NCI-H187 (cell line): ENCODE results near the gene ETAA1.
A peak's percentile ranks its signal among the peaks of the same experiment; 100 is the strongest.

ENCODE experiments used
- DNase-seq, 2 experiments: peaks; one replicate each; lab custom pipeline; 2025; lab: John Stamatoyannopoulos, UW

The ETAA1 gene

DNA sequence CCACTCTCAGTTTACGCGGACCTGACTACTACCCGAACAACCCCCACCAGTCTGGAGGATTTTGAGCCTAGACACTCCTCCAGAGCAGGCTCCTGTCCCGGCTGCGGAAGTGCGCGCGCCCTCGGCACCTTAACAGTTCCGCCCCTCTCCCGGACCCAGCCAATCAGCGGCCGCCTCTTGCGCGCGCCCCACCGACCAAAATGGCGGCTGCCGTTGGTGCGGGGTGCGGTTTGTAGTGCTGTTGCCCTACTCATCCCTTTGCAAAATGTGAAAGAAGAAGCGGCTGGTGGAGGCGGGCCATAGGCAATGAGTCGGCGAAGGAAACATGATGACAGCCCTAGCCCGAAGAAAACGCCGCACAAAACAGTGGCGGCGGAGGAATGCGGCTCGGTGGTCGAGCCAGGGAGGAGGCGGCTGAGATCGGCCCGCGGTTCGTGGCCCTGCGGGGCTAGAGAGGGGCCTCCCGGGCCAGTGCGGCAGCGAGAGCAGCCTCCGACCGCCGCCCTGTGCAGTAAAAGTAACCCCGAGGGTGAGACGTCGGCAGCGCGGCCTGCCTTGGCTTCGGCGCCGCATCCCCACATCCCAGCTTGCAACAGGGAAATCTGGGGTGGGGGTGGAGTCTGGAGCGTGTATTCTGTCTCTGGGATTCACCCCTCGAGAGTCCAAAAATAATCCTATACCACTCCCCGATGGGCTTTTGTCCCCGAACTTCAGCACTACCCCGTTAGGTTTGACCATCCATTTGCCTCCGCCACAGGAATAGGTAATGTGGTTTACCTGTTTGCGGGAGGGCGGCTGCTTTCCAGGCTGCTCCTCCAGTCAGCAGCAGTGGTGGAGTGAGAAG, at the start of gene ETAA1:
Gene ETAA1, plus strand, starts transcription at position 191 of the 844 bp plus-strand sequence. Its CDS starts 116 bp downstream, at position 307.
- peak; percentile 91 to 94 for DNase-seq

DNA sequence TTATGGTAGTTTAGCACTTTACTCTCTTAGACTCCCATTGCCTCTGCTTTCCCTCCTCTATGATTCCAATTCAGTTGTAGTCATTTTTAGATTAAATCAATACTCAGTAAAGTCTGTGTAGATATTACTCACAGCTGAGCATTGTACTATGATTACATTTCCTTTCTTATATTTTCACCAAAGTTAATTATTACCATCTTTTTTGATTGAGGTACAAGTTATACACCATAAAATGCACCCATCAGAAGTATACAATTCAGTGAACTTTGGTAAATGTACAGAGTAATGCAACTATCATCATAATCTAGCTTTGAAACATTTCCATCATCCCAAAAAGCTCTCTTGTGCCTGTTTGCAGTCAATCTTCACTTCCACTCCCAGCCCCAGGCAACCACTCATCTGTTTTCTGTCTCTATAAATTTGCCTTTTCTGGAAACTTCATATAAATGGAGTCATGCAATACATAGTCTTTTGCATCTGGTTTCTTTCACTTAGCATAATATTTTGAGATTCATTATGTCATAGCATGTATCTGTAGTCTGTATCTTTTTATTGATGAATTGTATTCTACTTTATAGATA, 30.2 kb upstream of the ETAA1 start:
- no peak for DNase-seq

DNA sequence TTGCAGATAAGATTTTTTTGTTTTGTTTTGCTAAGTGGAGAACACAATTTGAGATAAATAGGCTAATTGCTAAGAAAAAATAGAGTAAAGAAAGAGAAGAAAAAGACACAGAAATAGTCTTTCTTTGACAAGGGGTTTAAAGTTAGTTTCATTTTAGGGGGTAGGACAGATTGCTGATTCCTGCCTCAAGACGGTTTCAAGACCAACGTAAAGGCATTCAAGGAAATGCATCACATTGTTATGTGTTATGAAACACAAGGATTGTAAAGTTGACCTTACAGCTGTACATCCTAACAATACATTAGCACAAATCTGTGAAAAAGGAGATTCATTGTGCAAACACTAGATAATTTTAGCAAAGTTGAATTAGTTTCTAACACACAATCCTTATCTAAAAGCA, 22.7 kb upstream of the ETAA1 start:
- no peak for DNase-seq

DNA sequence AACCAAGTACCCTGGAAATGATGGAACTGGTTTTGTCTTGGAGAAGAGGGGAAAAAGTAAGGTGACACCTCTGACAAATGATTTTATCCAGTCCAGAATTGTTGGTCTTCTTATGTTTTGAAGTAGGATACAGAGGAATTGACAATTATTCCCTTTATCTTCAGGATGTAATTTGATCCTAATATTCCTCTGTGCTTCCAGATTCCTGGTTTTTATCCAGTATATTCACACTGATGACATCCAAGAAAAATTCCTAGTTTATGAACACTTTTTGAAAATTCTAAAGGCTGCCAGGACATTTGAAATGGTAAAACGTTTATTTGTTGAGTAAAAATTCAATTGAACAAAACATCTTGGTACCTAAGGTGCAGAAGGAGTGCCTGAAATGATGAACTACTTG, 22.2 kb upstream of the ETAA1 start:
- DNase-seq = no peak

DNA sequence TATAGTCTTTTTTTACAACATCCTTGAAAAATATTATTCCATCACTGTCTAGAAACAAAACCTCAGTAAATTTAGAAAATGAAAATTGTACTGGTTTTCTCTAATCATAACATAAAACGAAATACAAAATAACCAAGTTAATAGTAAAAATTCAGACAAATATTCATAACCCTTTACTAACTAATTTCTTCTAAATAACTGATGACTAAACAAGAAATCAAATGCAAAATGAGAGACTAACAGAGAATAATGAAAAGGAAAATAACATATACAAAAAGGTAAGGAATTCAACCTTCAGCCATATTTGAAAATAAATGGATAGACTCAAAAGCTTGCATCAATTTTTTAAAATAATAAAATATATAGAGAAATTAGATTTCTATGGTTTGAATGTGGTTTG, 18.6 kb upstream of the ETAA1 start:
- DNase-seq = no peak

DNA sequence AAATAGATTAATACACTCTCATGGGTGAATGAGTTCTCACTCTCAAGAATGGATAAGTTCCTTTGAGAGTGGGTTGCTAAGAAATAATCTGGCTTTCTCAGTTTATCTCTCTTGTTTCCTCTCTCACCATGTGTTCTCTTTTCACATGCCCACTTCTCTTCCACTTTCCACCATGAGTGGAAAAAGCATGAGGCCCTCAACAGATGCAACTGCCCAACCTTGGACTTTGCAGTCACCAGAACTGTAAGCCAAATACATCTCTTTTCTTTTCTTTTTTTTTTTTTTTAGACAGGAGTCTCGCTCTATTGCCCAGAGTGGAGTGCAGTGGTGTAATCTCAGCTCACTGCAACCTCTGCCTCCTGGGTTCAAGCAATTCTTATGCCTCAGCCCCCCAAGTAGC, 18.1 kb upstream of the ETAA1 start:
- no peak for DNase-seq

DNA sequence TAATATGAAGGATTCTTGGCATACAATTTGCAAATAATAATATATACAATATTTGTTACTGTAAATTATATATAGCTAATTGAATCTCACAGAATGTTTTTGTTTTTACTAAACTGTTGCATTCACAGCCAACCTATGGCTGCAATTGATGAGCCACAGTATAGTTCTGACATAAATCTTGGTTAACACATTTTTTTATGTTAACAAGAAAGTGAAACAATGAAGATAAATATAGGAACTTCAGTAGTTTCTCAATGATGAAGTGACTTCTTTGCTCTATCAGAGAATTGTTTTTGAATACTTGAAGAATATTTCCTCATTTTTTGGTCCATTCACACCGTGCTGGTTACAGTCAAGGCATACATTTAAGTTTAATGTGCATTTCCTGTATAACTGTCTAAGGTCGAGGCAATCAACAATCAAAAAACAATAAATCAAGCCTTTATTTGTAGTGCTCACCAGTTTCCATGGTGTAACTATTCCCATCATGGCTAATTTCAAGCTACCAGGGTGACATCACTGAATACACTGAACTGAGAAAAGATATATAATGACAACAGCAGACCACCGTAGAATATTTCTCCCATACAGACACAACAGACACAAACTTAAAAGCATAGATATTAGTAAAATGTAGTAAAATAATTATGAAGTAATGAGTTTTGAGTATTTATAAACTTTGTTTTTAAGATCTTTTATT, 12.9 kb upstream of the ETAA1 start:
- DNase-seq = no peak

DNA sequence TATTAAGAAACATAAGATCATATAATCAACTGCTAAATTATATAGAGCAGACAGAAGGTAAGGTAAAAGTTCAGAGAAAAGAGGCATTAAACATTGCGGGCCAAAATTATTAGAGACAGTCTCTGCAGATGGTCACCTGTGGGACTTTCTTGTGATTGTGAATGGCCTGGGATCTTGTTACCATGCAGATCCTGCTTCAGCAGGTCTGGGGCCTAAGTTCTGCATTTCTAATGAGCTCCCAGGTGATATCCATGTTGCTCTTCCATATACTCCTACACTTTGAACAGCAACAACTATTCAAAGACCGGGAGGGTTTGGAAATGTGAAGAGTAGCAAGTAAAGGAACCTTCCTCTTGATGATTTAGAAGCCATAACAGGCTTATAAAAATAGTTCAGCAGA, 8.5 kb upstream of the ETAA1 start:
- DNase-seq = no peak

DNA sequence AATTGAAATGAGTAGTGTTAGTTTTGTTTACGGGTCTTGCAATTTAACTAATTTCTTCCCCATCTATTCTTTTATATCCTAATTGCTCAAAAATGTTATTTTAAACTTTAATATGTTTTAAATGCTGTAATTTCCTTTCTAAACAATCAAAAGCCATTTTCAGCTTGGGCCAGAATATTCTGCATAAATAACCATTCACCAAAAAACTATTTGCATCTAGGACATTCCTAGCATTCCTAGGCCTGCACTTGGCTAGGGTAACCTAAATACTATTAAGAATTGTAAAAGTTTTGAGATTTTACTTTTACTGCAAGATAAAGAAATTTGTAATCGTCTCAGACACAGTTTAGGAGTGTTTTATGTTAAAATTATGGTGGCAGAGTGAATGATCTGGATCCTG, 7.8 kb upstream of the ETAA1 start:
- DNase-seq = no peak

DNA sequence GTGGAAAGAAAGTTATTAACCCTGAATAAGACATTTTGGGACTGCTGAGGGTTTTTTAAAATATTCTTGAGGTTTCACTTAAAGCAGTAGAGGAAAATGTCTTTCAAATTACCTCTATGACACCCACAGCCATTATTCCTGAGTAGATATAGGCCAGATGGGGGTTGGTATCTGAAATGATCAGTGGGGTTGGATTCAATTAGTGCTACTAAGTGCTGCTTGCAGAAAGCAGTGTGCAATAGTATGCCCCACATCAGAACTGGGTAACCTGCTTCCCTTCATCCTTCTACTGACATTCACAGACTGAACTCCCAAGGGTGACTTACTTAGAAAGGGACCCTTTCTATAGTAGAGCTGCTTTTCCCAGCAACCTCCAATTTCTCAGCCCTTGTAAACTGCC, 7.3 kb upstream of the ETAA1 start:
- DNase-seq = no peak

DNA sequence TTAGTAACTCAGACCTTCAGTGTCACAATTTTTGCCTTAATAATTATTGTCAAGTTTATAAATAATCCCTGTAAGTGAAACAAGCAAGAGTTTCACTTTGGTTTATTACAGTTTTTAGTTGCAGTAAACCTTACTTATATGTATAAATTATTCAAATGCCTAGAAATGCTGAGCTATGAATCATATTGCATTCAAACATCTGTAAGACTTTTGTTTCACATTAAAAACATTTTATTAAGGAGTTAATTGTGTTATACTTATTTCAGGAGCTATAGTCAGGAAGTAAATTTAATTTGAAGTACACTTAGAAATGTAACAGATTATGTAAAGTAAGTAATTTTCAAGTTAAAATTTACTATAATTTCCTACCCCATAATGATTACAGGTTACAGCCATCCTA, 3.9 kb upstream of the ETAA1 start:
- no peak for DNase-seq

DNA sequence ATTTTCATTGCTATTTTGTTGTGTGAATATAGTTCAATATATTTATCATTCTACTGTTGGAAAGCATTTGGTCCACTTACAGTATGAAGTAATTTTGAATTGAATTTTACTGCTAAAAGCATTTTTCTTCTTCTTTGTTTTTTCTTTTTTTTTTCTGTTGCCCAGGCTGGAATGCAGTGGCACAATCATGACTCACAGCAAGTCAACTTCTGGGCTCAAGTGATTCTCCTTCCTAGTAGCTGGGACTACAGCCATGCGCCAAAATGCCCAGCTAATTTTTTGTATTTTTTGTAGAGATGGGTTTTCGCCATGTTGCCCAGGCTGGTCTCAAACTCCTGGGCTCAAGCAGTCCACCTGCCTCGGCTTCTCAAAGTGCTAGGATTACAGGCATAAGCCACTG, 2.4 kb upstream of the ETAA1 start:
- no peak for DNase-seq

DNA sequence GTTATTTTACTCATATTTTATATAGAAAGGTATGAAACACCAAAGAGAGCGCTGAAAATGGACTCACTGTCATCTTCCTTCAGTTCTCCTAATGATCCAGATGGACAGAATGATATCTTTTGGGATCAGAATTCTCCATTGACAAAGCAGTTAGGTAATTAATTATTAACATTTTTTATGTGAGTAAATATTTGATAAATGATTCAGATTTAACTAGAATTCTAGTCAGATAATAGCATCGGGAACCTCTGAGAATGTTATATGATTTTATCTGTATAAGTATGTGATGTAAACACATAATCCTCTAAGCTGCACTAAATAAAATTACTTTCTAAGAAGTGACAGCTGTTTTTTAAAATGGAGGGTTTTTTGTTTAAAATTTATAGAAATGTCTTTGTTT, 2.0 kb downstream of the ETAA1 start:
- DNase-seq = no peak

DNA sequence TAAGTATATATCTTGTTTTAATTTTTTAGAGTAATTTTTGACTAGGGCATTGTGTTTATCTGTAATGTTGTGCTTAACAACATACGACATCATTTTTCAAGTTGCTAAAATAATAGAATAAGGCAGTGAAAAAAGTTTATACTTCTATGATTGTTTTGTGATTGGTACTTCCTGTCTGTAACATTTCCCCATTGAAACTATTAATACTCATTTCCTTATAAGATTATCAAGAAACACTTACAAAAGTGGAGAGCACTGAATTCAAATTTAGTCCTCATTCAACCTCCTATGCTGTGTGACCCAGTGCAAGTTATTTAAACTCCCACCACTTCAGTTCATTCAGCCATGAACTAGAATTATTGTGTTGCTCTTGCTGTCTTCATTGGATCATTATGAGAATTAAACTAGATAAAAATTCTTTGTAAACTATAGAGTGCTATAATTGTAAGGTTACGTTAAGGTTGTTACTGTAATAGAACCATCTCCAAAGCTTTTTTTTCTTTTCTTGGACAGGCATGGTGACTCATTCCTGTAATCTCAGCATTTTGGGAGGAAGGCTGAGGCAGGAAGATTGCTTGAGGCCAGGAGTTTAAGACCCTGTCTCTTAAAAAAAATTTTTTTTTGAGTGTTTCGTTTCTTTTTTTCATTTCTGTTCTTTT, 2.8 kb downstream of the ETAA1 start:
- DNase-seq = no peak

DNA sequence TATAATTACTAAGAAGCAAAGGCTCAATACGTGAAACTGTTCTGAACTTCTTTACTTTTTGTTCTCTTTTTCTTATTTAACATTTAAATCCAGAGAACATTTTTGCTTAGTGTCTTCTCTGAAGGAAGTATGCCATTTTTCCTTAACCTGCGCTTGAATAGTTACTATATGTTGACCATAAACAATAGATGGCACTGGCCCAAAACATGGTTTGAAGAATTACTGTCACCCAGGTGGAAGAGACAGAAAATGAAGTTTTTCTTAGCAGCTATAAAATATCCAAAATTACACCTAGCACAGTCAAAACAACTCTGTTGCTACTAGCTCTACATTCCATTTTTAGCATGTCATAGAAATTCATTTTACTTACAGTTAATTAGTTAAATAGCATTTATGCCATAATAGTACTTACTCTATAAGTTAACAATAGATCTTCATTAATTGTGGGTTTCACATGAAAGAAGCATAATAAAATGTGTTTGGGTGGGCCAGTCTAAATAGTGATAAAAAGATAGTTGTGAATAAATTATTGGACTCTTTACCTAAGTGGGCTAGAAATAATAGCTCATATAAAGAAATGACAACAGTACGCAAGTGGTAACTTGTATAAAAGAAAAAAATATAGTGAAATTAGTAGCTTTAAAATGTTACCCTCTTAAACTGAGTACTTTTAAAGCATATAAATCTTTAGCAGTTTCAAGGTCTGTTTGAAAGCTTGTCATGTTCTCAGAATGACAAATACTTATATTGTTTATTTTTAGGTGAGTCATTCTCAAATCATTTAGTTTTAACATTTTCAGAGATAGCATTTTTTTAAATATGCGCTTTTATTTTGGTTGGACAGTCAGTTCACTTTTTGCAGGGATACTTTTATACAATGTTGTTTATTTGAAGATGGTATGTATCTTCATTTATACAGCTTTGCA, 3.7 kb downstream of the ETAA1 start:
- DNase-seq = no peak

DNA sequence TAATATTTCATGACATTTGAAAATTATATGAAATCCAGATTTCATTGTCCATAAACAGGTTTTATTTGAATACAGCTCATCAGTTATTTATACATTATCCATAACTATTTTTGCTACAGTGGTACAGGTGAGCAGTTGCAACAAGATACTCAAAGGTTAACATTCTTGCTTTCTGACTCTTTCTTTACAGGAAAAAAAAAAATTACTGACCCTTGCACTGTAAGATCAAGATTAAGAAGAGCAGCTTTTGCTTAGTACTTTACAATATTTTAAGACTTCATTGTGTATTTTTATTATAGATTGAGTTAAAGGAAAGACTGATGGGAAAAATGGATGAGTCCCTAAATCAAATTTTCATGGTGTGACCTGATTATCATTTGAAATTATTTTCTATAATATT, 11.2 kb downstream of the ETAA1 start:
- no peak for DNase-seq

DNA sequence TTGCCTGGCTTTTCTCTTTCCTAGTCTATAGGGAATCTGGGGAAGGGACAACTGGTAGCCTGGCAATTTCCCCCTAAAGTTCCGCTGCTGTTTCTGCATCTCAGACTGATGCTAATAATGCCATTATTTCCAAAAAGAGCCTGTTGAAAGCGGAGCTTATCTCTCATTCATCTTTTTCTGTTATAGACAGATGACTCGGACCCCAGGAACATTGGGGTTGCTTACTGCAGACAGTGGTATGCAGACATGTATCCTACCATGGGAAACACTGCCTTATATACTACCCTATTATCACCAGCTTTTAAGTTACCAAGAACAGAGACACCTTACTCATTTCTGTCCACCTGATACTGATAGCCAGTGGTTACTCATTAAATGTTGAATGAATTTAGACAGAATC, 15.3 kb downstream of the ETAA1 start:
- DNase-seq = no peak

DNA sequence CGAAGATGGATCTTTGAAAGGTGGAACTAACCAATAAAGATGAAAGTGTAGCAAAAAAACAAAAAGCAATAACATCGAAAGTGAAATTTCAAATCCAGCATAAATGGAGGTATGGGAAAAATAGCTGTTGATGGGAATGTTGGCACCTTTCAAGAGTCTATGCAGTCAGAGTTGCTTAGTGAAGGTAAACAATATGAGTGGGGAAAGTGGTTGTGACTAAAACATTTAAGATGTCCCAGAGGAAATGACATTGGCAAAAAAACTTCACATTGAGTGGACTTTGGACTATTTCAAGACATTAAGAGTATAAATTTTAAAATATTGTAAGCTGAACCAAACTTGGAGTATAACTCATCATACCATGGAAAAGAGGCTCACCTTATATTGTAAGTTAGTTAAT, 17.7 kb downstream of the ETAA1 start:
- DNase-seq = no peak

DNA sequence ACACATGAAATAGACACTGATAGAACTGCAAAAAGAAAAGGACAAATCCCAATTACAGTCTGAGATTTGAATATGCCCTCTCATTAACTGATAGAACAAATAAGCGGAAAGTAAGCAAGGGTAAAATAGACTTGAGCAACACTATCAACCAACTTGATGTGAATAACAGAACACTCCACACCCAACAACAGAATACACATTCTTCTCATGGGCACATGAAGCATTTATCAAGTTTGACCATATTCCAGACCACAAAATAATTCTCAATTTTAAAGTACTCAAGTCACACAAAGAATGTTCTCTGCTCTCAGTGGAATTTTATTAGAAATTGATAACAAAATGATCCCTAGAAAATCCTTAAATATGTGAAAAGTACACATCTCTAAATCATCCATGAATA, 19.0 kb downstream of the ETAA1 start:
- DNase-seq = no peak

DNA sequence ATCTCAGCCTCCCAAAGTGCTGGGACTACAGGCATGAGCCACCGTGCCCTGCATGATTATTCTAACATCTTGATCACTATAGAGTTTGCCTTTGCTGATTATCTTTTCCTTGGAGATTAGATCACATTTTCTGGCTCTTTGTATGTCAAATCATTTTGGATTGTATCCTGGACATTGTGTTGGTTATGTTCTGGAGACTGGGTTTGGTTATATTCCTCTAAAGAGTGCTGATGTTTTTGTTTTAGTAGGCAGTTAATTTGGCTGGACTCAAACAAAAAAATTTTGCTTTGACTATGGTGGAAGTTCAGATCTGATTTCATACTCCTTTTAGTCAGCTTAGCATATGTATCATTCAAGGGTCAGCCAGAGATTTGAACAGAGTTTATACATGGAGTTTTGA, 26.4 kb downstream of the ETAA1 start:
- no peak for DNase-seq

DNA sequence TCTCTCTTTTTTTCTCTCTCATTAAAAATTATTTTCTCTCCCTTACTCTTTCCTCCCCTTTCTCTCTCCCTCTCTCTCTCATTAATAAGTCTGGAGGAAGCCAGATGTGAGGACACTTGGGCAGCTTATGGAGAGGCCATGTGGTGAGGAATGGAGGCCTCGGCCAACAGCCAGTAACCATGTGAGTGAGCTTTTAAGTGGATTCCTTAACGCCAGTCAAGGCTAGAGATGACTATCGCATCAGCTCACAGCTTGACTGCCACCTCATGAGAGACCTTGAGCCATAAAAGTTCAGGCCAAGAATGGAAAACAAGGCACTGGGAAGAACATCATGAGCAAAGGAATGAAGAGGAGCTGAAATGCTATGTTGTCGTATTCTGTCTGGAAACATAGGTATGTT, 39.1 kb downstream of the ETAA1 start:
- no peak for DNase-seq

DNA sequence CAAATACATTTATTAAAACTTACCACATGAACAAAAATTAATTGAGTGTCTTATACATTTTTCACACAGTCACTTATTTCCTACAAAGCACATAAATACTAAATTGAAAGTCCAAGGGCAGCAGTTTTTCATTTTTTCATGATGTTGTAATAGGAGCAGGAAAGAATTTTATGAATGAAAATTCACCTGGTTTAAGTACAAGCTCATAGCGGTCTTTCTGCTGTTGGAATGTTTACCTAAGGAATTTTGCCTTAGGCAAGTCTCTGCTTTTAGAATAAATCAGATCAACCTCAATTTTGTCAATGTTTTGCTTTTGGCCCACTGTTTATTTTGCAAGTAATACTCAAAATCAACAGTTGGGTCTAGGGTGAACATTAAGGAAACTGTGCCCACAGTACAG, 40.0 kb downstream of the ETAA1 start:
- DNase-seq = no peak
